CD4-positive, CD25-positive, alpha-beta regulatory T cell (primary cell): ENCODE measurements around the gene ATP5ME. TPM values are rescaled to one million over a fixed set of nuclear protein-coding genes. Genes with fewer than 3 reads are reported as not detected.

Source experiments
- ATAC-seq, 2 donors: fragments of 150-1000 bp; cut with Tn5 transposase; one replicate each; pipeline ENCODE4 v1.10.0; 2021; ENCODE audit warnings: low read depth in 2 of 2, moderate number of reproducible peaks in 2 of 2, moderate library complexity in 1 of 2
- DNase-seq, 3 donors: peaks; one replicate each; pipeline versions ENCODE4 v3.0.0 to v3.0.0-alpha.2; 2012 to 2022; ENCODE audit warnings: mixed read lengths in 1 of 3
- H3K27ac ChIP-seq: one replicate; pipeline ENCODE4 v1.7.0; 2013; ENCODE audit warnings: mild to moderate bottlenecking, low read length; ENCODE audit not compliant: insufficient read depth, poor library complexity, severe bottlenecking
- H3K27me3 ChIP-seq: one replicate; pipeline ENCODE4 v1.7.0; 2013; ENCODE audit warnings: low read length; ENCODE audit not compliant: control insufficient read depth, insufficient read depth
- H3K36me3 ChIP-seq: one replicate; pipeline ENCODE4 v1.7.0; 2013; ENCODE audit warnings: mild to moderate bottlenecking, low read length, moderate library complexity; ENCODE audit not compliant: control insufficient read depth, insufficient read depth
- H3K4me1 ChIP-seq: 2 replicates; pipeline ENCODE4 v1.7.0; 2013; ENCODE audit warnings: mild to moderate bottlenecking, low read length; ENCODE audit not compliant: insufficient read depth, control insufficient read depth, poor library complexity, severe bottlenecking
- H3K4me3 ChIP-seq: one replicate; pipeline ENCODE4 v1.7.0; 2013; ENCODE audit warnings: low read depth, mild to moderate bottlenecking, low read length, moderate library complexity
- H3K9me3 ChIP-seq, 2 experiments: 1 replicate in 1 of 2; 2 replicates in 1 of 2; pipeline ENCODE4 v1.7.0; 2013; ENCODE audit warnings: low read length in 2 of 2, mild to moderate bottlenecking in 1 of 2, moderate library complexity in 1 of 2; ENCODE audit not compliant: control insufficient read depth in 2 of 2
- H3K27ac Mint-ChIP-seq, 3 donors: one replicate each; pipeline ENCODE4 v1.8.0; 2020 to 2022; ENCODE audit warnings: mild to moderate bottlenecking in 3 of 3, mixed read lengths in 3 of 3, moderate library complexity in 2 of 3
- H3K27me3 Mint-ChIP-seq: one replicate; pipeline ENCODE4 v1.8.0; 2022; ENCODE audit warnings: mild to moderate bottlenecking, mixed read lengths
- H3K36me3 Mint-ChIP-seq: one replicate; pipeline ENCODE4 v1.8.0; 2020; ENCODE audit warnings: mixed read lengths
- H3K4me1 Mint-ChIP-seq, 4 donors: one replicate each; pipeline ENCODE4 v1.8.0; 2020 to 2022; ENCODE audit warnings: mixed read lengths in 4 of 4, mild to moderate bottlenecking in 1 of 4
- H3K4me3 Mint-ChIP-seq, 4 donors: one replicate each; pipeline ENCODE4 v1.8.0; 2020 to 2022; ENCODE audit warnings: mild to moderate bottlenecking in 4 of 4, mixed read lengths in 4 of 4, moderate library complexity in 3 of 4
- H3K9me3 Mint-ChIP-seq, 7 donors: one replicate each; pipeline ENCODE4 v1.8.0; 2020 to 2022; ENCODE audit warnings: mixed read lengths in 7 of 7, mild to moderate bottlenecking in 3 of 7, moderate library complexity in 2 of 7
- polyA plus RNA-seq, 4 donors: library from polyadenylated mRNA; unstranded; fragments of 300-500 nt; fragmentation: Illumina TruSeq; gene quantifications; one replicate each; pipeline ENCODE4 v1.2.3, GENCODE V29; 2021
- total RNA-seq: library from RNA; stranded (reverse); gene quantifications from one replicate; pipeline ENCODE4 v1.2.3, GENCODE V29; 2022

Gene ATP5ME
- total and polyA plus RNA-seq, 5 donors from 2014 or later, result 123 to 442 (median 402) TPM

DNA sequence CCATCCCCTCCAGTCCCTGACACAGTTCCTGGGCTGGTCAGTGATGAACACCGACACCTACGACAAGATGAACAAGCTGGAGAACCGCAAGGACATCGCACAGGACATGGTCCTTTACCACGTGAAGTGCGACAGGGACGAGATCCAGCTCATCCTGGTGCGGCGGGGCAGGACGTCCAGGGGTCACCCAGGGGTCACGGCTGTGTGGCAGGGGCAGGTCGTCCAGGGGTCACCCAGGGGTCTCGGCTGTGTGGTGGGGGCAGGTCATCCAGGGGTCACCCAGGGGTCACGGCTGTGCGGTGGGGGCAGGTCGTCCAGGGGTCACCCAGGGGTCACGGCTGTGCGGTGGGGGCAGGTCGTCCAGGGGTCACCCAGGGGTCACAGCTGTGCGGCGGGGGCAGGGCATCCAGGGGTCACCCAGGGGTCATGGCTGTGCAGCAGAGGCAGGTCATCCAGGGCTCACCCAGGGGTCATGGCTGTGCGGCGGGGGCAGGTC, 16.7 kb downstream of the ATP5ME start:
- ATAC-seq, result no peak
- no peak overlapping the region for H3K27ac ChIP-seq
- H3K36me3 Mint-ChIP-seq, result peaks cover 17% of the 10 kb centered on the region
- H3K9me3 Mint-ChIP-seq, result no peaks in the 10 kb centered on the region
- H3K36me3 ChIP-seq, result no peaks in the 10 kb centered on the region
- H3K27me3 ChIP-seq, result no peaks in the 10 kb centered on the region
- no peaks in the 10 kb centered on the region for H3K4me1 ChIP-seq
- H3K4me3 Mint-ChIP-seq, result no peak overlapping the region
- no peaks in the 10 kb centered on the region for H3K4me1 Mint-ChIP-seq
- no peaks in the 10 kb centered on the region for H3K27me3 Mint-ChIP-seq
- no peak overlapping the region for H3K27ac Mint-ChIP-seq
- H3K9me3 ChIP-seq, result no peaks in the 10 kb centered on the region
- DNase-seq, result no peak
- no peak overlapping the region for H3K4me3 ChIP-seq

DNA sequence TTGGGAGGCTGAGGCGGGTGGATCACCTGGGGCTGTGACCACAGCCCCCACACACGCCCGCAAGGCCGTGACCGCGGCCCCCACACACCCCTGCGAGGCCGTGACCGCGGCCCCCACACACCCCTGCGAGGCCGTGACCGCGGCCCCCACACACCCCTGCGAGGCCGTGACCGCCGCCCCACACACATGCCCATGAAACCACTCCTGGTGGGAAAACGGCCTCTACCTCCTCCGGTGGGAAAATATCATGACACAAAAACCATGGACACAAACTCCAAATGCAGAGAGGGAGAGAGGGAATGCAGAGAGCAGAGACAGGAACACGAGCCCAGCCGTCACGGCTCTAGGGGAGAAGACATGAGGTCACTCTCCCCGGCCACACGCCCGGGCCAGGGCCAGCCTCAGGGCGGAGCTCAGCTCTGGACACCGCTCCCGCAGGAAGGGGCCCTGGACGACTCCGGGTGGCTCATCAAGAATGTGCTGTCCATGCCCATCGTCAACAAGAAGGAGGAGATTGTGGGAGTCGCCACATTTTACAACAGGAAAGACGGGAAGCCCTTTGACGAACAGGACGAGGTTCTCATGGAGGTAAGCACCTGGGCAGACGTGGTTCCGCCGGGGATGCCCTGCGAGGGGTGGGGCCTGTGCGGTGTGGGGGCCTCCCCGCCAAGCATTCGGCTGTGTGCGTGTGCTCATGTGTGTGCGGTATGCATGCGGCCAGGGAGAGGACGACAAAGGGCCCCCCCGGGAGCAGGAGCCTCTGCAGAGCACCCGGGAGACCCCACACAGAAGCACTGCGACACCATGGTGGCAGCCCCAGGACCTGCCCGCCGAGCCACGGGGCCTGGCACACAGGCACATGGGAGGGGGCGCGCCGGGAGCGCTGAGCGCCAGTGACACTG, 17.4 kb downstream of the ATP5ME start:
- H3K27me3 Mint-ChIP-seq, result no peaks in the 10 kb centered on the region
- no peak for ATAC-seq
- Histone ChIP-seq H3K27me3 (no peaks in the 10 kb centered on the region), H3K9me3 (no peaks in the 10 kb centered on the region), H3K4me3 (no peak overlapping the region), H3K4me1 (no peaks in the 10 kb centered on the region), H3K27ac (no peak overlapping the region), H3K36me3 (no peaks in the 10 kb centered on the region)
- H3K36me3 Mint-ChIP-seq, result peaks cover 13% of the 10 kb centered on the region
- peak overlapping the region in 1 of 3 donors; percentile 32 for H3K27ac Mint-ChIP-seq
- H3K4me1 Mint-ChIP-seq, result no peaks in the 10 kb centered on the region
- peak overlapping the region in 1 of 4 donors; percentile 75 for H3K4me3 Mint-ChIP-seq
- no peak for DNase-seq
- no peaks in the 10 kb centered on the region for H3K9me3 Mint-ChIP-seq

- H3K4me3 ChIP-seq, result no peak overlapping the region
- Mint-ChIP-seq H3K9me3 (no peaks in the 10 kb centered on the region), H3K4me1 (no peaks in the 10 kb centered on the region), H3K27me3 (no peaks in the 10 kb centered on the region), H3K4me3 (no peak overlapping the region), H3K27ac (no peak overlapping the region), H3K36me3 (peaks cover 7% of the 10 kb centered on the region)
- DNase-seq, result no peak
- no peak for ATAC-seq
- H3K36me3 ChIP-seq, result no peaks in the 10 kb centered on the region
- no peak overlapping the region for H3K27ac ChIP-seq
- H3K4me1 ChIP-seq, result no peaks in the 10 kb centered on the region
- H3K27me3 ChIP-seq, result no peaks in the 10 kb centered on the region
- H3K9me3 ChIP-seq, result no peaks in the 10 kb centered on the region
These were observed 18.5 kb downstream of the ATP5ME start for GRCh38 chr4:655464-656151.

DNA sequence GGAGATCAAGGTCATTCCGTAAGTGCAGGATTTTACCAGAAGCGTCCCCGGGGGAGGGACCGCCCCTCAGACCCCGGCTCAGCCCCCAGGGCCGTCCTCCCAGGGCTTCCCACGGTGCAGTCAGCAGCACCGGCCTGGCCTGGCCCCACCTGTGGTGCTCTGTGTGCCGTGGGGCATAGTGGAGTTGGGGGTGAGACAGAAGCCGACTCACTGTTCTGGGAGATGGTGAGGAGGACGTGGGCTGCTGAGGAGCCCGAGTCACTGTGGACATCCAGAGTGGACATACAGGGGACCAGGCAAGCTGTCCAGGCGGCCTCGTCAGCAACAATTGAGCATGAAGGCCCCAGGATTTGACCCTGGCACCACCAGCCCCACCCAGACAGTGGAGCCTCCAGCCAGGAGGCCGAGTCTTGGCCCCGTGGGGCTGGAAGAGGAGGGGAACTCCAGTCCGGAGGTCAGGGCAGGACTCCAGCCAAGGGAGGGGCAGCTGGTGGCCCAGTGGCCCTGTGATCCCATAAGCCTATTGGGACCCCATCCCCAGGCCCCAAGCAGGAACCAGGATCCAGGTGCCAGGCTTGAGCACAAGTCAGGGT, 19.1 kb downstream of the ATP5ME start:
- no peak for ATAC-seq
- H3K9me3 Mint-ChIP-seq, result no peaks in the 10 kb centered on the region
- H3K36me3 ChIP-seq, result no peaks in the 10 kb centered on the region
- peaks cover 4% of the 10 kb centered on the region for H3K36me3 Mint-ChIP-seq
- no peaks in the 10 kb centered on the region for H3K27me3 Mint-ChIP-seq
- no peaks in the 10 kb centered on the region for H3K4me1 Mint-ChIP-seq
- no peaks in the 10 kb centered on the region for H3K27me3 ChIP-seq
- no peaks in the 10 kb centered on the region for H3K9me3 ChIP-seq
- no peak overlapping the region for H3K4me3 ChIP-seq
- no peak for DNase-seq
- no peak overlapping the region for H3K4me3 Mint-ChIP-seq
- no peak overlapping the region for H3K27ac Mint-ChIP-seq
- H3K4me1 ChIP-seq, result no peaks in the 10 kb centered on the region
- no peak overlapping the region for H3K27ac ChIP-seq

DNA sequence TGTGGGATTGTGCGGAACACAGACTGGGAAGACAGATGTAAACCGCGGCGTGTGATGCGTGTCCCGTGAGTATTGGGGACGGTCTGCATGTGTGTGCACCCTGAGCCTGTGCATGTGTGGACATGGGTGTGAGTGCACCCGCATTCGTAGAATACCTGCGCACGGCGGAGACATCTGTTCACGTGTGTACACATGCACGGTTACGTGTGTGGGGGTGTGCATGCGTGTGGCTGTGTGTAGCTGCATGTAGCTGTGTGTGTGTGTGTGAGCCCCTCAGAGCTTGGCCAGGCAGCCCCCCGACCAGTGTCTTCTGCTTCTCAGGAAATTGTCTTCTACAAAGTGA, 19.6 kb downstream of the ATP5ME start:
- Mint-ChIP-seq H3K9me3 (no peaks in the 10 kb centered on the region), H3K4me3 (no peak overlapping the region), H3K27ac (no peak overlapping the region), H3K36me3 (no peaks in the 10 kb centered on the region), H3K4me1 (no peaks in the 10 kb centered on the region), H3K27me3 (no peaks in the 10 kb centered on the region)
- Histone ChIP-seq H3K36me3 (no peaks in the 10 kb centered on the region), H3K4me3 (no peak overlapping the region), H3K4me1 (no peaks in the 10 kb centered on the region), H3K27ac (no peak overlapping the region), H3K9me3 (no peaks in the 10 kb centered on the region), H3K27me3 (no peaks in the 10 kb centered on the region)
- DNase-seq (no peak), ATAC-seq (no peak)

GRCh38 chr4:653831-654502, 20.1 kb downstream of the ATP5ME start:
- no peaks in the 10 kb centered on the region for H3K27me3 ChIP-seq
- Mint-ChIP-seq H3K9me3 (no peaks in the 10 kb centered on the region), H3K4me3 (no peak overlapping the region), H3K27ac (no peak overlapping the region), H3K4me1 (no peaks in the 10 kb centered on the region), H3K27me3 (no peaks in the 10 kb centered on the region), H3K36me3 (no peaks in the 10 kb centered on the region)
- H3K36me3 ChIP-seq, result no peaks in the 10 kb centered on the region
- H3K4me1 ChIP-seq, result no peaks in the 10 kb centered on the region
- ATAC-seq (no peak), DNase-seq (no peak)
- no peaks in the 10 kb centered on the region for H3K9me3 ChIP-seq
- no peak overlapping the region for H3K4me3 ChIP-seq
- H3K27ac ChIP-seq, result no peak overlapping the region

DNA sequence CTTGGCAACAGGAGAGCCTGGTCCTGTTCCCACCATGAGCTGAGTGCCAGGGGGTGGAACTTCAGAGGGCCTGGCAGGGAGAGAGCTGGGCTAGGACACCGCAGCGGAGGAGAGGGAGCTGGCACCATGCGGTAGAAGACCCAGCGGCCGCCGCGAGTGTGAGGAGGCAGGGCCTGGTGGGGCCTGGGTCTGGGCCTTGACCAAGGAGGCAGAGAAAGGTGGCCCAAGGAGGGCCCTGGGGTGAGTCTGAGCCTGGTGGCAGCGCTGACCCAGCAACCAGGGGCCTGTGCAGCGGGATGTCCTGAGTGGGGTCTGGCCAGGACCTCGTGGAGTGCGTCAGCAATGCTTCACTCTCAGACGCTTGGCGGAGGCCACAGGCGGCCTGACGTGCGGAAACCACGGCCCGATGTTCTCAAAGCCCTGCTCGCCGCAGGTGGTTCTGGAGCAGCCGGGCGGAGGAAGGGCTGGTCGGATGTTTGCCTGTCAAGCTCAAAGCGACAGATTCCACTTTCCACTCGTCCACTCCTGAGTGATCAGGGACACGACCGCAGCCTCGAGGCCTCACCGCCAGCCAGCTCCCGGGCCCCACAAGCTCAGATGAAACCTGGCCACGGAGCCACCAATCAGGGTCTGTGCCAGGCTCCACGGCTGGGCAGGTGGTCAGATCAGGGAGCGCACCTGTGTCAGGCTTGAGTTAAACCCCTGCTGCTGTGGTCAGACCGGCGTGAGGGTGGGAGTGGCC, 20.8 kb downstream of the ATP5ME start:
- no peaks in the 10 kb centered on the region for H3K4me1 ChIP-seq
- H3K4me3 ChIP-seq, result no peak overlapping the region
- ATAC-seq (no peak), DNase-seq (no peak)
- no peaks in the 10 kb centered on the region for H3K36me3 Mint-ChIP-seq
- H3K36me3 ChIP-seq, result no peaks in the 10 kb centered on the region
- H3K27ac ChIP-seq, result no peak overlapping the region
- no peaks in the 10 kb centered on the region for H3K4me1 Mint-ChIP-seq
- peak overlapping the region in 1 of 3 donors; percentile 55 for H3K27ac Mint-ChIP-seq
- H3K4me3 Mint-ChIP-seq, result no peak overlapping the region
- no peaks in the 10 kb centered on the region for H3K9me3 Mint-ChIP-seq
- no peaks in the 10 kb centered on the region for H3K9me3 ChIP-seq
- peaks cover 4% of the 10 kb centered on the region for H3K27me3 Mint-ChIP-seq
- H3K27me3 ChIP-seq, result no peaks in the 10 kb centered on the region
